ENCODE results near the gene WDR20.

Gene WDR20

GRCh38 chr14:102229071-102229738, 89.5 kb downstream of the WDR20 start:
- no peaks in the 10 kb centered on the region for H3K27me3 ChIP-seq (ENCODE audit: low read length)
- no peaks in the 10 kb centered on the region for H3K79me2 ChIP-seq (ENCODE audit: insufficient read depth, low read length)
- H3K9ac ChIP-seq (ENCODE audit: low read length), result no peak overlapping the region
- no peaks in the 10 kb centered on the region for H3K36me3 ChIP-seq (ENCODE audit: low read length)
- H2AFZ ChIP-seq (ENCODE audit: low read depth, low read length, severe bottlenecking), result no peak overlapping the region
- no peak overlapping the region for H3K27ac ChIP-seq (ENCODE audit: low read depth, low read length)
- no peaks in the 10 kb centered on the region for H4K20me1 ChIP-seq (ENCODE audit: low read depth, low read length)
- H3K4me2 ChIP-seq (ENCODE audit: low read depth, low read length, poor library complexity, severe bottlenecking), result no peak overlapping the region
- no peaks in the 10 kb centered on the region for H3K9me3 ChIP-seq (ENCODE audit: insufficient read depth, low read length)
- TF ChIP-seq, protein P1, sequence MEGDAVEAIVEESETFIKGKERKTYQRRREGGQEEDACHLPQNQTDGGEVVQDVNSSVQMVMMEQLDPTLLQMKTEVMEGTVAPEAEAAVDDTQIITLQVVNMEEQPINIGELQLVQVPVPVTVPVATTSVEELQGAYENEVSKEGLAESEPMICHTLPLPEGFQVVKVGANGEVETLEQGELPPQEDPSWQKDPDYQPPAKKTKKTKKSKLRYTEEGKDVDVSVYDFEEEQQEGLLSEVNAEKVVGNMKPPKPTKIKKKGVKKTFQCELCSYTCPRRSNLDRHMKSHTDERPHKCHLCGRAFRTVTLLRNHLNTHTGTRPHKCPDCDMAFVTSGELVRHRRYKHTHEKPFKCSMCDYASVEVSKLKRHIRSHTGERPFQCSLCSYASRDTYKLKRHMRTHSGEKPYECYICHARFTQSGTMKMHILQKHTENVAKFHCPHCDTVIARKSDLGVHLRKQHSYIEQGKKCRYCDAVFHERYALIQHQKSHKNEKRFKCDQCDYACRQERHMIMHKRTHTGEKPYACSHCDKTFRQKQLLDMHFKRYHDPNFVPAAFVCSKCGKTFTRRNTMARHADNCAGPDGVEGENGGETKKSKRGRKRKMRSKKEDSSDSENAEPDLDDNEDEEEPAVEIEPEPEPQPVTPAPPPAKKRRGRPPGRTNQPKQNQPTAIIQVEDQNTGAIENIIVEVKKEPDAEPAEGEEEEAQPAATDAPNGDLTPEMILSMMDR (IDR thresholded peaks at IDR 0.05; ENCODE audit: insufficient read depth, low read length, poor library complexity, severe bottlenecking), result no peak
- no peak for TF ChIP-seq EZH2phosphoT487 (conservative IDR thresholded peaks at IDR 0.05; ENCODE audit: low read length)
- H3K4me3 ChIP-seq (ENCODE audit: insufficient read depth, low read length, poor library complexity, severe bottlenecking), result no peak overlapping the region
- no peaks in the 10 kb centered on the region for H3K9me2 ChIP-seq (replicated peaks; ENCODE audit: insufficient read depth, low read length)
- no peaks in the 10 kb centered on the region for H3F3A ChIP-seq (ENCODE audit: insufficient read depth)

DNA sequence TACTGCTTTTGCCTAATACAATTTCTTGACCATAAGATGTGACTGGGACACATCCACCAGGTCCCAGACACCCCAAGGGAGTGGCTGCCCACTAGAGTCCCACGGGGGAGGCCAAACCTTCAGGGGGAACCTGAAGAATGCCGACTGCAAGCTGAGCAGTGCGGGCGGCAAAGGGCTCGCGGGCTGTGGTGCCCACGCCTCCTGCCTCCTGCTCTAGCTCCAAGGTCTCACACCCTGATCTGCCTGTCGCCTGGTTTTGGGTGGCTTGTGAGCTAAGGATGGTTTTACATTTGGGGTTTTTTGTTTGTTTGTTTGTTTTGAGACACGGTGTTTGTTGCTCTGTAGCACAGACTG, 90.0 kb downstream of the WDR20 start:
- Histone ChIP-seq H2AFZ (ENCODE audit: low read depth, low read length, severe bottlenecking) (no peak overlapping the region), H3K36me3 (ENCODE audit: low read length) (no peaks in the 10 kb centered on the region), H3K9me3 (ENCODE audit: insufficient read depth, low read length) (no peaks in the 10 kb centered on the region), H3K9me2 (replicated peaks; ENCODE audit: insufficient read depth, low read length) (no peaks in the 10 kb centered on the region), H3K4me3 (ENCODE audit: insufficient read depth, low read length, poor library complexity, severe bottlenecking) (no peak overlapping the region), H3K9ac (ENCODE audit: low read length) (no peak overlapping the region), H4K20me1 (ENCODE audit: low read depth, low read length) (no peaks in the 10 kb centered on the region), H3F3A (ENCODE audit: insufficient read depth) (no peaks in the 10 kb centered on the region), H3K27me3 (ENCODE audit: low read length) (no peaks in the 10 kb centered on the region), H3K4me2 (ENCODE audit: low read depth, low read length, poor library complexity, severe bottlenecking) (no peak overlapping the region), H3K79me2 (ENCODE audit: insufficient read depth, low read length) (no peaks in the 10 kb centered on the region), H3K27ac (ENCODE audit: low read depth, low read length) (no peak overlapping the region)
- TF ChIP-seq, protein P1 (IDR thresholded peaks at IDR 0.05; ENCODE audit: insufficient read depth, low read length, poor library complexity, severe bottlenecking), result no peak
- TF ChIP-seq EZH2phosphoT487 (conservative IDR thresholded peaks at IDR 0.05; ENCODE audit: low read length), result no peak

- Histone ChIP-seq H4K20me1 (ENCODE audit: low read depth, low read length) (no peaks in the 10 kb centered on the region), H3K9ac (ENCODE audit: low read length) (no peak overlapping the region), H3K9me3 (ENCODE audit: insufficient read depth, low read length) (no peaks in the 10 kb centered on the region), H3K36me3 (ENCODE audit: low read length) (no peaks in the 10 kb centered on the region), H3K9me2 (replicated peaks; ENCODE audit: insufficient read depth, low read length) (no peaks in the 10 kb centered on the region), H3K4me3 (ENCODE audit: insufficient read depth, low read length, poor library complexity, severe bottlenecking) (no peak overlapping the region), H2AFZ (ENCODE audit: low read depth, low read length, severe bottlenecking) (no peak overlapping the region), H3K4me2 (ENCODE audit: low read depth, low read length, poor library complexity, severe bottlenecking) (no peak overlapping the region), H3K79me2 (ENCODE audit: insufficient read depth, low read length) (no peaks in the 10 kb centered on the region), H3K27ac (ENCODE audit: low read depth, low read length) (no peak overlapping the region), H3K27me3 (ENCODE audit: low read length) (no peaks in the 10 kb centered on the region), H3F3A (ENCODE audit: insufficient read depth) (no peaks in the 10 kb centered on the region)
- TF ChIP-seq, protein P1 (IDR thresholded peaks at IDR 0.05; ENCODE audit: insufficient read depth, low read length, poor library complexity, severe bottlenecking), result no peak
- TF ChIP-seq EZH2phosphoT487 (conservative IDR thresholded peaks at IDR 0.05; ENCODE audit: low read length), result no peak
Measured at GRCh38 chr14:102230481-102231210, 90.9 kb downstream of the WDR20 start.
